AG09319 (cell line): ENCODE results near the gene RBBP9.
A peak's percentile ranks its signal among the peaks of the same experiment; 100 is the strongest.

Experiments used
- DNase-seq: peaks from one replicate; pipeline ENCODE4 v3.0.0-alpha.2; 2010; ENCODE audit warnings: low read depth; ENCODE audit errors: extremely low read depth
- CTCF ChIP-seq: IDR thresholded peaks from 2 replicates; pipeline ENCODE4 v1.5.1; 2011; ENCODE audit warnings: low read depth, mild to moderate bottlenecking, inconsistent platforms, low read length, moderate library complexity

RBBP9 gene

DNA sequence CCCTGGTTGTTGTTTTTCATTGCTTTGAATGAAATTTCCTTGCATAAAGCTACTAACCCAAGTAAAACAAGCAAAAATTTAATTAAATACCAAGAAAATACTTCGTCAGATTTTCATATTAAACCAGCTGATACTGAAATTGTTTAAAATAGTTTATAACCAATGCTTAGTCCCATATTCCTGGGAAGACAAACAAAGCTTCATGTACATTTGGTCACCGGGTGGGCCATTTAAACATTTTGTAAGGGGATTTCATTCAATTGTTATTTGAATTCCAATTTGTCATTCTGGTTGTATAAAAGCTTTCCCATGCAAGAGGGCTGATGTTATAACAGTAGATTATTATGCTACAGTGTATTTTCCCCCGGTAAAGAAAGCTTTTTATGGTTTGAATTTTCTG lies 578 bp upstream of the RBBP9 start:
- no peak for TF ChIP-seq CTCF
- no peak for DNase-seq

DNA sequence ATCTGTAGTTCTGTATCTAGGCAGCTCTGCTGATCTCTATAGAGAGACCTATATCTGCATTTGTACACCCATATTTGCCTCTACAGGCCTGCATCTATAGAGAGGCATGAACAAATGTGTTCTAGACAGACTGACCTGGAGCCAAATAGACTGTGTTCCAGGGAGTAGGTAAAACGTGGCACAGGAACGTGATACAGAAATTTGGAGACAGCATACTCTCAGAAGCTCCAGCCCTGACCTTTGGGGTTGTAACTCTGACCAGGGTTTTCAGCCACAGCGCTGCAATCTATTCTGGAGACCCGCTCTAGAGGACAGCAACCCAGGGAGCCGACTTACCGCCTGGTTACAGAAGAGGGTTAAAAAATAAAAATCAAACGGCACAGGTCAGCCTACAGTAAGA lies 983 bp downstream of the RBBP9 start:
- no peak for TF ChIP-seq CTCF
- no peak for DNase-seq

DNA sequence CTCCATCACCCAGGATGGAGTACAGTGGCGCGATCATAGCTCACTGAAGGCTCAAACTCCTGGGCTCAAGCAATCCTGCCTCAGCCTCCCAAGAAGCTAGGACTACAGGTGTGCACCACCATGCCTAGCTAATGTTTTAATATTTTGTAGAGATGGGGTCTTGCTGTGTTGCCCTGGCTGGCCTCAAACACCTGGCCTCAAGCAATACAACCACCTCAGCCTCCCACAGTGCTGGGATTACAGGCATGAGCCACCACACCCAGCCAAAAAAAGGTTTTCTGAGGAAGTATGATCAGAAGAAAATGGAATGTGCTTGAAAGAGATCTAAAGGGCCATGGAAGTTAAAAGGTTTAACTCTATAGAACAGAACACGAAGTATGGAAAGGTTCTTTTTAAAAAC lies 8.7 kb downstream of the RBBP9 start:
- TF ChIP-seq CTCF, result no peak
- DNase-seq, result no peak

DNA sequence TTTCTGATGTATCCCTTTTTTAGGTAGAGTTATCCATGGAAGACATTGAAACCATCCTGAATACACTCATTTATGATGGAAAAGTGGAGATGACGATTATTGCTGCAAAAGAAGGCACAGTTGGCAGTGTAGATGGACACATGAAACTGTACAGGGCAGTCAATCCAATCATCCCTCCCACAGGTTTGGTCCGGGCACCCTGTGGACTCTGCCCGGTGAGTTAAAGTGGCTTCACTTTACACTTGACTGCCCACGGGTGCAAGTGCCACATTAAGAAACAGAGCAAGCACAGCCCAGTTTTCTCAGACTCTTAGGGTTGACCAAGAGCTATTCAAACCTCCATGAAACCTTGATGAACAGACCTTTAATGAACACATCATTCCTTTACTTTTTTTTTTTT lies 15.4 kb downstream of the RBBP9 start:
- DNase-seq, result no peak
- no peak for TF ChIP-seq CTCF

DNA sequence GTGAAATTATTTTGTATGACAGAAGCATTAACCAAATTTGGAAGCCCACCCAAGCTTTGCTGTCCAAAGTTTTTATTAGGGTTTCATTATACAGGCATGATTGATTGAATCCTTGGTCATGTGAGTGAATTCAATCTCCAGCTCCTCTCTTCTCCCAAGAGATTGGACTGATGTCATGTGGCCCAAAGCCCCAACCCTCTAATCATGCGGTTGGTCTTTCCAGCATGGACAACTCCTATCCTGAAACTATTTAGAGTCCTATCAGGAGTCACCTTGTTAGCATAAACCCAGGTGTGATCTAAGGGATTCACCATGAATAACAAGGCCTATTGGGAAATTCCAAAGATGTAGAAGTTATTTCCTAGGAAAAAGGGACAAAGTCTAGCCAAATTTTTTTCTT lies 19.2 kb downstream of the RBBP9 start:
- DNase-seq, result no peak
- TF ChIP-seq CTCF, result no peak

- no peak for DNase-seq
- TF ChIP-seq CTCF, result no peak
These were observed 19.8 kb downstream of the RBBP9 start for GRCh38 chr20:18477218-18477617.

- peak; percentile 89 for DNase-seq
- no peak for TF ChIP-seq CTCF
These were observed 29.9 kb downstream of the RBBP9 start, which contains the start of the genes DZANK1 and POLR3F for GRCh38 chr20:18466894-18467730. TSS of gene DZANK1 (minus strand) at chr20:18467030. CDS start at chr20:18465358, 1,672 bp downstream. TSS of gene POLR3F (plus strand) at chr20:18467390. CDS start at chr20:18467507, 117 bp downstream.
